ENCODE results near the gene NXPH4.

NXPH4 gene

DNA sequence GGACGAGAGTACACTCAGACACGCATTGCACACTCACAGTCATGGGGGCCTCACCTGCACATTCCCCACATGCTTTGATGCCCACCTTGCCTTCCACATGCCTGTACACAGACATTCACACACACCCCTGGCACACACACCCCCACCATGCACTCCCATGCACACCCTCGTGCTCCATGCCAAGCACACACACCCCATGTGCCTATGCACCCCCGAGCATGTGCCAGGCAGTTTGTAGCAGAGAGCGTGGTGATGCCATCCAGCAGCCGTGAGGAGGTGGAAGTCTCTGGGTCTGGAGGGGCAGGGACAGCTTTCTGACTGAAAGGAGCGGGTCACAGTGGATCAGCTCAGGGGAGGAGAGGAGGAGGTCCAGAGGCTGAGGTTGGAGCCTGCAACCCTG lies 10.7 kb upstream of the NXPH4 start:
- DNase-seq = no peak

DNA sequence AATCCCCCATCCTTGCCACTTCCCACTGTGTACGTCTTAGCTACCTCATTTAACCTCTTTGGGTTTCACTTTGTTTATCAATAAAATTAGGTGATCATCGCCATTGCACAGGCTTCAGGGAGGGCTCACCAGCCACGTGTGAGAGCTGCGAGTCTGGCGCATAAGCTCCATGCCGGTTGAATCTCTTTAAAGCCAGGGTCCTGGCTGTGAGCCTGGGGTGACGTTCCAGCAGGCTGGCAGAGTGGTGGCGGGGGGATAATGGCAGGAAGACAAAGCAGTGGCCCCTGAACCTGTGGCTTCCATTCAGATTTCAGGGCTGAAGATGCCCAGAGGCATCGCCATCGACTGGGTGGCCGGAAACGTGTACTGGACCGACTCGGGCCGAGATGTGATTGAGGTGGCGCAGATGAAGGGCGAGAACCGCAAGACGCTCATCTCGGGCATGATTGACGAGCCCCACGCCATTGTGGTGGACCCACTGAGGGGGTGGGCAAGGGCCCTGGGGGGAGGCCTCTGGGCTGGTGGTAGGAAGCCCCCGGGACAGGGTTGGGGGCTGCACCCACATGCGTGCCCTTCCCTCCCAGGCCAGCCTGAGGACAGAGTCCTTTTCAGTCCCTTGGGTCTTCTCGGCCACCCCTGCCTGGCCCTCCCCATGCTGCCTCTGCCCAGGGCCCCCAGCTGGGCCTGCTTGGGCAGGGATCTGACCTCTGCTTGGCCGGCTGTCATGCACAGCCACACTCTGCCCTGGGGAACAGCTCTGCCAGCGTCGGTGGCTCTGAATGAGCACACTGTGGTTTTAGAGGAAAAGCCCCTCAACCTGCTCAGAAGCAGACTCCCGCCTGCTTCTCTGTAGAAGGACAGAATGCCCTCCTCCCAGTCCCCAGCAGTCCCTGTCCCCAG lies 8.6 kb upstream of the NXPH4 start:
- no peak for DNase-seq

DNA sequence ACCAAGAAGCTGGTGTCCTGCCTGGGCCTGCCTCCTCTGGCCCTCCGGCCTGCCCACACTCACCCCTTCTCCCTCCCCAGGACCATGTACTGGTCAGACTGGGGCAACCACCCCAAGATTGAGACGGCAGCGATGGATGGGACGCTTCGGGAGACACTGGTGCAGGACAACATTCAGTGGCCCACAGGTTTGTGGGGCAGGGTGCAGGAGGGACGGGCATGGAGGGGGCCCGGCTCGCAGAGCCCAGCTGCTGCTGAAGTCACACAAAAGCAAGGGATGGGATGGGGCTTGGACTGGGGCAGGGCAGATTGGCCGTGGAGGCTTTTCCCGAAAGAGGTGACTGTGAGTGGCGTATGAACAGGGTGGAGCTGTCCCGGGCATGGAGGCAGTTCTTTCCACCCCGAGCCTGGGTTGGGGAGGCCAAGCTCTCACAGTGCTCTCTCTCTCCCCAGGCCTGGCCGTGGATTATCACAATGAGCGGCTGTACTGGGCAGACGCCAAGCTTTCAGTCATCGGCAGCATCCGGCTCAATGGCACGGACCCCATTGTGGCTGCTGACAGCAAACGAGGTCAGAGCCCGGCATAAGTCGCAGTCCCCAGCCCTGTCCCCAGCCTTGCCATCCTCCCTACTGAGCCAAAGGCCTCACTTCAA lies 7.8 kb upstream of the NXPH4 start:
- DNase-seq = no peak

DNA sequence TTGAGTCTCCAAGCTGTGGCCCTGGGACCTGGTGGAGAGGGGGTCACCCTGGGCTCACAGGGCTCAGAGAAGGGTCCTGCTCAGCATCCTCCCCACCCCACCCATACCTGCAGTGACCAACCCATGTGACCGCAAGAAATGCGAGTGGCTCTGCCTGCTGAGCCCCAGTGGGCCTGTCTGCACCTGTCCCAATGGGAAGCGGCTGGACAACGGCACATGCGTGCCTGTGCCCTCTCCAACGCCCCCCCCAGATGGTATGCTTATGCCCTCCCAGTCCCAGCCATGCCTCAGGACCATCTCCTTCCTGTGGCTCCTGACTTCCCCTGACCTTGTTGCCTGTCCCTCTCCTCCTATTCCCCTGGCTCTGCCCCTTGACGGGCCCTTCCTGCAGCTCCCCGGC lies 6.7 kb upstream of the NXPH4 start:
- no peak for DNase-seq

DNA sequence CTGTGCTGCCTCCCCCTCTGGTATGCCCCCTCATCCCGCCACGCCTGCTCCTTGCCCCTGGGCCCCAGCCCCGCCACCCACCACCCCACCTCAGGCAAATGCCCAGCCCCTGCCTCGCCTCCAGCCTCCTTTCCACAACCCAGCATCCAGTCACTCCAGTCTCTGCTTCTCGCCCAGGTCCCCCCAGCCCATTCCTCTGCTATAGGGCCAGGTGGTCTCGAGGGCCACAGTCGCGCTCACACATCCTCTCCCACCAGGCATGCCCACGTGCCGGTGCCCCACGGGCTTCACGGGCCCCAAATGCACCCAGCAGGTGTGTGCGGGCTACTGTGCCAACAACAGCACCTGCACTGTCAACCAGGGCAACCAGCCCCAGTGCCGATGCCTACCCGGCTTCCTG lies 6.1 kb upstream of the NXPH4 start:
- DNase-seq = no peak

DNA sequence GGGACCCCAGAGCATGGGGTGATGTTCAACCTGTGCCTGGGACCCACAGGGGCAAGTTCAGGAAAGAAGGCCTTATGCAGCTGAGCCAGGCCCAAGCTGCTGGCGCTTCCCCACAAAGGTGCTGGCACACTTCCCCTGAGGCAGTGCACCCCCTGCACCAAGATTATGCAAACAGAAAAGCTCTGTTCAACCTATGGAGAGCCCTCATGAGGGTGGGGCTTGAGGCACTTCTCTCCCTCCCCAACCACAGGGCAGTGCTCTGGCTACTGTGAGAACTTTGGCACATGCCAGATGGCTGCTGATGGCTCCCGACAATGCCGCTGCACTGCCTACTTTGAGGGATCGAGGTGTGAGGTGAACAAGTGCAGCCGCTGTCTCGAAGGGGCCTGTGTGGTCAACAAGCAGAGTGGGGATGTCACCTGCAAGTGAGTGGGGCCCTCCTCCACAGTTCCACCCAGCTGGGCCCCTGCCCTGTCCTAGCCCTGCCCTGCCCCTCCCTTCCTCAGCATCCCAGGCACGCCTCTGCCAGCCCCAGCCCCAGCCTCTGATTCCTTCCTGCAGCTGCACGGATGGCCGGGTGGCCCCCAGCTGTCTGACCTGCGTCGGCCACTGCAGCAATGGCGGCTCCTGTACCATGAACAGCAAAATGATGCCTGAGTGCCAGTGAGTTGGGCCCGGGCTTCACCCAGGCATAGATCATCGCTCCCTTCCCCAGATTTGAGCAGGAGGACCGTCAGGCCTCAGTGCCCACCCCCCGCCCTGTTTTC lies 5.5 kb upstream of the NXPH4 start:
- no peak for DNase-seq

DNA sequence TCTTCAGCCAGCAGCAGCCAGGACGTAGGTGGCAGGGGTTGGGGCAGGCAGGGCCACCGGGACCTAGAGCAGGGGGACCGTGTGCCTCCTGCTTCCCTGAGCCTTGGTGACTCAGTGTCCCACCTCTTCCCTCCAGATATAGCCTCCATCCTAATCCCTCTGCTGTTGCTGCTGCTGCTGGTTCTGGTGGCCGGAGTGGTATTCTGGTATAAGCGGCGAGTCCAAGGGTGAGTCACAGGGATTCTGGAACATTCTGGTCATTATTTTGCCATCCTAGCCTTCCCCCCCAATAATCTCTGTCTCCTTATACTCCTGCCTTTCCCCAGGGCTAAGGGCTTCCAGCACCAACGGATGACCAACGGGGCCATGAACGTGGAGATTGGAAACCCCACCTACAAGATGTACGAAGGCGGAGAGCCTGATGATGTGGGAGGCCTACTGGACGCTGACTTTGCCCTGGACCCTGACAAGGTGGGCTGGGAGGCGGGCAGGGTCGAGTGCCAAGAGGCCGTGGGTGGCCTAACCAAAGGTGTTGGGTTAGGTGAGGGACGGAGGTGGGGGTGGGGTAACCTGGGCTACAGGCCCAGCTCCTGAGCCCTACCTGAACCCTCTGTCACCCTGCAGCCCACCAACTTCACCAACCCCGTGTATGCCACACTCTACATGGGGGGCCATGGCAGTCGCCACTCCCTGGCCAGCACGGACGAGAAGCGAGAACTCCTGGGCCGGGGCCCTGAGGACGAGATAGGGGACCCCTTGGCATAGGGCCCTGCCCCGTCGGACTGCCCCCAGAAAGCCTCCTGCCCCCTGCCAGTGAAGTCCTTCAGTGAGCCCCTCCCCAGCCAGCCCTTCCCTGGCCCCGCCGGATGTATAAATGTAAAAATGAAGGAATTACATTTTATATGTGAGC lies 4.5 kb upstream of the NXPH4 start:
- DNase-seq = no peak

DNA sequence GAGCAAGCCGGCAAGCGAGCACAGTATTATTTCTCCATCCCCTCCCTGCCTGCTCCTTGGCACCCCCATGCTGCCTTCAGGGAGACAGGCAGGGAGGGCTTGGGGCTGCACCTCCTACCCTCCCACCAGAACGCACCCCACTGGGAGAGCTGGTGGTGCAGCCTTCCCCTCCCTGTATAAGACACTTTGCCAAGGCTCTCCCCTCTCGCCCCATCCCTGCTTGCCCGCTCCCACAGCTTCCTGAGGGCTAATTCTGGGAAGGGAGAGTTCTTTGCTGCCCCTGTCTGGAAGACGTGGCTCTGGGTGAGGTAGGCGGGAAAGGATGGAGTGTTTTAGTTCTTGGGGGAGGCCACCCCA lies 3.9 kb upstream of the NXPH4 start:
- no peak for DNase-seq

DNA sequence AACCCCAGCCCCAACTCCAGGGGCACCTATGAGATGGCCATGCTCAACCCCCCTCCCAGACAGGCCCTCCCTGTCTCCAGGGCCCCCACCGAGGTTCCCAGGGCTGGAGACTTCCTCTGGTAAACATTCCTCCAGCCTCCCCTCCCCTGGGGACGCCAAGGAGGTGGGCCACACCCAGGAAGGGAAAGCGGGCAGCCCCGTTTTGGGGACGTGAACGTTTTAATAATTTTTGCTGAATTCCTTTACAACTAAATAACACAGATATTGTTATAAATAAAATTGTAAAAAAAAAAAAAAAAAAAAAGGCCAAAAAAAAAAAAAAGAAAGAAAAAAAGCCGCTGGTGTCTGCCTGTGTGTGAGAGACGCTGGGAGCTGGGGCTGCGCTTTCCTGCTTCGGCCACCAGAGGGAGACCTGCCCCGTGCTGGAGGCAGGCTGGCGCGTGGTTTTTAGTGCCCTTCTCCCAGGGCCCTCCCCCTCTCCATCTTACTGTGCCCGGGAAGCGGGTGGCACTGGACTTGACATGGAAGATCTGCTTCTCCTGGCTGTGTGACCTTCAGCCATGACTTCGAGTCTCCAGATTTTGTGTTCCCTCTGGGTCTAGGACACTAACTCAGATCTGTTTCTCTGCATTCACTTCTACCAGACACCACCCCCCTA lies 3.4 kb upstream of the NXPH4 start:
- peak; percentile 84 for DNase-seq

DNA sequence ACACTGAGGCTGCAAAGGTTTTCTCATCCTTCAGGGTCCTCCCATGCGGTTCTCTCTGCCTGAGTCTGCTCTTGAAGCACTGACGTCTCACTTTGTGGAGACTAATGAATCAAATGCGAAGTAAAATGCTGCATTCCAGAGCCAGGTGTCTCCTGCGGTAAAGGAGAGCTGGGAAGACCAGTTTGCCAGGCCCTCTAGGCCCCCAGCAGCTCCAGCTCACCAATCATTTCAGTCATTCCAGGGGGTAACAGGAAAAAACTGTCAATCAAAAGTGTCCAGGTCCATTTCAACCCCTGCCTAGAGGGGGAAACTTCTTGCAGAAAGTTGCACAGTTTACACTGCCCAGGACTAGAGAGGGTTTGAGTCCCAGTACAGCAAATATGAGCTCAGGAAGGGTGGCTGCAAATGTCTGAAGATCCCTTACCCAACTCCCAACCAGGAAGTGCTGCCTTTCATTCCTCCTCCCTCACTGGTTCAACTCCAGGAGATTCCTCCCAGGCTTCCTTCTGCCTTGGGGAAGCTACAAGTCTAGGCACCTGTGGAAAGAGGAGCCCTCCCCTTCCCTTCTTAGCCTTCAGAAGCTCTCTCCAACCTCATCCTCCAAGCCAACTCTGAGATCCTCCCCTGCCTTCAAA lies 2.7 kb upstream of the NXPH4 start:
- DNase-seq = no peak

DNA sequence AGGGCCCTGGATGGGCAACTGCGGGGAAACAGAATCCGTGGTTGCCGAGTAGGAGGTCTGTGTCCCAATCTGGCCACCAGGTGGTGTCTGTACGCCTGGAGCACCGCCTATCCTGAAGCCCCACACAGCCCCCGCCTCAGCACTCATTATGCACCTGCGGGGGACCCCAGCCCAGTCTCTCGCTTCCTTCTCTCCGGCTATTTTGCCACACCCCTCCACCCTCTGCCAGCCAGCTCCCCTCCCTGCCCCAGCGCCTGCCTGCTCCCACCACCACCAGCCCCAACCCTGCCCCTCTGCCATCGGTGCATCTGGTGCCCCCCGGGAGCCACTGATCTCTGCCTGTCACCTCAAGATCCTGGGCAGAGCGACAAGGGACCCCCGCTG lies 2.2 kb upstream of the NXPH4 start:
- DNase-seq = peak; percentile 71

DNA sequence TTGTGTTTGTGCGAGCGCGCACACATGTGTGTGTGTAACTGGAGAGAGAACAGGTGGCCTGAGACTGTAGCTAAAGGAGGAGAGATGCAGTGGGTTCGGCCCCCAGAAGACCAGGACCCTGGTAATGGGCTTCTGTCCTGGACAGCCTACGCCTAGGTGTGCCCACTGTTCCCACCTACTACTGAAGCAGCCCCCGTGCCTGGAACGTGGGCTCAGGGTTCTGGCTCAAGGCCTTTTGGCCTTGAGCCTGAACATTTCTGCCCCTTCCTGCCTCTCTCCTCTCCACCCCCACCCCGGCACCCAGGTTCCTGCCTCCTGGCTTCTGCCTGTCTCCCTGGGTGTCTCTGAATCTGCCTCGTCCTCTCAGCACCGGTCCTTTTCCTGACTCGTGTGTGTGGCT lies 1.5 kb upstream of the NXPH4 start:
- DNase-seq = no peak

DNA sequence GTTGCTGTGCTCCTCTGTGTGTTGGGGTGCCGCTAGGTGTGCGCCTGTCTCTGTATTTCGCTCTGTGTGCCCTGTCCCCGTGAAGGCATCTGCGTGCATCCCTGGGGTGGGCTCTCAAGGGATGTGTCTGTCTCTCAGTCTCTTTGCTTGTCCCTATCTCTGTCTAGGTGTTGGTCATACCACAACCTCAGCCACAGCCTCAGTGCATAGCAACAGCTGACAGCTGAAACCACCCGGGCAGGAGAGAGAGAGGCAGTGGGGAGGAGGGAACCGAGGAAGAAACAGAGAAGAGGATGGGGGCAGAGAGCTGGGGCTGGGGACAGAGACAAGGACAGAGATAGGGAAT lies 953 bp upstream of the NXPH4 start:
- no peak for DNase-seq

DNA sequence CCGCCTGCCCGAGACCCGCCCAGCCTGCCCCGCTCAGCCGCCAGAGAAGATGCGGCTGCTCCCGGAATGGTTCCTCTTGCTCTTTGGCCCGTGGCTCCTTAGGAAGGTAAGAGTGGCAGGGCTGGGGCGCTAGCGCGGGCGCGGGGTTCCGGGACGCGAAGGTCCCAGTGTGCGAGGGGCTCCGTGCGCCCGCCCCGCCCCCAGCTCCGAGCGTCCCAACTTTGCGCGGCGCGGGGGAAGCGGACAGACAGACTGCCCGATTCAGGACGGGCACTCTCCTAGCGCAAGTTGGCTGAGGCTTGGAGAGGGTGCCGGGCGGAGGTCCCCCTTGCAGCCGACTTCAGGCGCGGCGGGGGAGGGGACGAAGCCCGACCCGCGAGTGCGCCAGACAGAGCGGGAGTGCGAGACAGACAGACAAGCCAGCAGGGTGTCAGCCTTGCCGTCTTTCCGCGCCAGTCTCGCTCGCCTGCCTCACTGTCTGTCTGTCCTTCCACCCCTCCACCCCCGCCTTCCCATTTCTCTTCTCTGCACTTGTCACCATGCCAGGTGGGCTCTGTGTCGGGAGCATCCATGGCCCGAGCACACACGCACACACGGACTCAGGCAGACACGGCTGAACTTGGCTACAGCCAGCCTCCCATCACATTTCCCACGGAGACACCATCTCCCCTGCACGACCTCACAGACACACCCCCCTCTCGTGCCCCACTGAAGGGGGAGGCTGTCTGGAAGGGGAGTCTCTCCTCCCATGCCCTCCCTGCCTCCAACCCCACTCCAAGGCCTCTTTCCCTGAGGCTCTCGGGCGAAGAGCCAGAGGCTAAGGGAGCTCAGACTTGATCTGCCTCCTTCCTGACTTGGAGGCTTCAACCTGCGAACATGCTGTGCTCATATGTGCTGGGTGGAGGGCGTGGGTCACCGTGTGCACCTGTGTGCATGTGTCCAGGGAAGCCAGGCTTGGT lies 606 bp downstream of the NXPH4 start:
- no peak for DNase-seq

DNA sequence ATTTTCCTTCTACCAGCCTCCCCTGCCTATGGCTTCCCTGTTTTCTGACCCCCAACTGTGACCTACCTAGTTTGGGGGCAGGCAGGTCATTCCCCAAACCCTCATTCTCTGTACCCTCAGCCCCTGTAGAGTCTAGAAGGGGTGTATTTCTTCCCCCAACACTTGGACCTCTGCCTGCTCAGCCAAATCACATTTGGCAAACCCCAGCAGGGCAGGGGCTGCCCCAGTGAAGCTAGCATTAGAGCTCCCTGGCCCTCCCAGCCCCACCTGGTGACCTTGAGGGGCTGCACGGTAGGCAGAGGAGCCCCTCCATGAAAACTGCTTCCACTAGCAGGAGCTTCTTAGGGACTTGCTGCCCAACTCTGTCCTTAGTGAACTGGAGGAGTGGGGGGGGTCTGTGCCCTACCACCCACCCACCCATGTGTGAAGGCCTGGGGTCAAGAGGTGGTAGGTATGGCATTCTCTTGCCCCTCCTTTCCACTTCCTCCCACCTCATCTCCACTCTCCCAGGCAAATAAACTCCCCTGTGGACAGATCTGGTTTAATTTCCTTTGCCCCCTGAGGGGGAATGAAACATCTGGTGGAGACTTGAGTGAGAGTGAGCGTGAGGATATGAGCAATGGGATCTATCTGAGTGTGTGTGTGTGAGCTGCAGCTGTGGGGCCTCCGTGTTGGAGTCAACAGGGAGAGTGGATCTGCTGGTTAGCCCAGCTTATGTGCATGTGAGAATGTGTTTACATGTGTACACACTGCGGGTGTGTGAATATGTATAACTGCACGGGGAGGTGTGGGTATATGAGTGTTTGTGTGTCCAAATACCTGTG lies 1.6 kb downstream of the NXPH4 start:
- no peak for DNase-seq

DNA sequence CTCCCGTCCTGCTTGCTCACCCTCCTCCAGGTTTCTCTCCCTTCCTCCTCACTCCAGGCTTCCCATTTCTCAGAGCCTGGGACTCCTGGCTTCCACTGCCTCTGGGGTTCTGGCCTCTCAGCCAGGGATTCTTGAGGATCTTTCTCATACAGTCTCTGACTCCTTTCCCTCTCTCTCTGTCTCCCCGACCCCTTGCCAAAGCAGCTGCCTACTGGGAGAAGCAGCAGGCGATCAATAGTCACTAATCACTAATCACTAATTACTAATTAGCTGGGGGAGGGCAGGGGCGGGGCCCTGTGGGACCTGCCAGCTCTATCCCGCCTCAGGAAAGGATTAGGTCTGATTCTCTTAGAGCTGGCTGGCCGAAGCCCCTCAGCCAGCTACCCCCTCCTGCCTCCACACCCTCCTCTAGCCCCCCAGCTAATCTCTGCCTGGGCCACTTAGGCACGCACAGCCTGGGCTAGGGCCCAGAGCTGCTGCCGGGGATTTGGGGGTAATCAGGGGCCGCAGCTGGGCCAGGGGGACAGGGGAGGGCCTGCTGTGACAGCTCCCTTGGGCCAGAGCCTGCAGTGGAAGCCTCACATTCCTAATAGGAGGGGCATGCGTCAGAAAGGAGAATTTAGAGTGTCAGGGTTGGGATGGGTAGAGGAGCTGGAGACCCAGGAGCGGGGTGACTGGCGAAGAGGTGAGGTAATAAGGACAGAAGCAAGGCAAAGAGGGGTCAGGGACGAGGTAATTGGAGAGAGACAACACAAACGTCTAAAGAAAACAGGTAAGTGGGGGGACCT lies 2.8 kb downstream of the NXPH4 start:
- no peak for DNase-seq

DNA sequence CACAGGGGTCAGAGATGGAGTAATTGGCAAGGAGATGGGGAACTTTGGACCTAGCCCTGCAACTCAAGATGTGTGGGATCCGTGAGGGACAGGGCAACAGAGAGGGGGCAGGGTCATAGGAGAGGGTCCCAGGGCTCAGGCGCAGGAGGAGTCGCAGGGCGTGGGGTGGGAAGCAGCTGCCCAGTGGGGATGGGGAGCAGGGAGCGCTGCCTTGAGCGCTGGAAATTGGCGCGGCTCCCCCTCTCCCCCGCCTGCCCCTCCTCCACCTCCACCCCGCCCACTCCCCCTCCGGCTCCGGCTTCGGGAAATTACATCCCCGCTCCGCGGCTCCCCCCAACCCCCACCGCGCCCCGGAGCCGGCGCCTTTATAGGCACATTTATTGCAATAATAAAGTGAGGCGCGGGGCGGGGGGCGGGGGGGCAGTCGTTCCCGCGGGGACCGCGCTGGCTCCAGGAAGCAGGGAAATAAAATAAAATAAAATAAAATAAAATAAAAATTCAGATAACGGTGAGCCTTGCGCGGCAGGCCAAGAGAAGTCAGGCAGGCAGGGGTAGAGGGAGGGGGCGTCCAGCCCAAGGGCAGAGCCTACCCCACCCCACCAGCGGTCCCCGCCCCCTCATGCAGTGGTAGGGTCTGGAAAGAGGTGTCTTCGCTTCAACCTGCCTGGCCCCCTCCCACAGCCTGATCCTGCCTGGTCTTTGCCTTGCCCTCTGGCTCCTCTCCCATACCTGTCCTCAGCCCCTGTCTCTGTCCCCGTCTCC lies 3.6 kb downstream of the NXPH4 start:
- no peak for DNase-seq

DNA sequence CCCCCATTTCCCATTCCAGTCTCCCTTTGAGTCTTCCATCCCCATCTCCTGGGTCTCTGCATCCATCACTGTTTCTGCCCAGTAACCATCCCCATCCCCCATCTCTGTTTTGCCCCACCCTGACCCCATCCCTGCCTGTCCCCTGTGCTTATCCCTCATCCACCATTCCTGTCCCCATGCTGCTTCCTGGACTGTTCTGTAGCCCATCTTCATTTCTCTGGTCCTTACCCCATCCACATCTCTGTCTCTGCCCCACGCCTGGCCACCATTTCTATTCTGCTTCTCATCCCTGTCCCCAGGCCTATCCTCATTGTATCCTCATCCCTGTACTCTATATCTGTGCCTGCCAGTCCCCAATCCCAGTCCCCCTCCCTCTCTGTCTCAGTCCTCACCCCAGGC lies 4.2 kb downstream of the NXPH4 start:
- no peak for DNase-seq
